Measurements from ENCODE around the gene PROSER3.

Gene PROSER3

DNA sequence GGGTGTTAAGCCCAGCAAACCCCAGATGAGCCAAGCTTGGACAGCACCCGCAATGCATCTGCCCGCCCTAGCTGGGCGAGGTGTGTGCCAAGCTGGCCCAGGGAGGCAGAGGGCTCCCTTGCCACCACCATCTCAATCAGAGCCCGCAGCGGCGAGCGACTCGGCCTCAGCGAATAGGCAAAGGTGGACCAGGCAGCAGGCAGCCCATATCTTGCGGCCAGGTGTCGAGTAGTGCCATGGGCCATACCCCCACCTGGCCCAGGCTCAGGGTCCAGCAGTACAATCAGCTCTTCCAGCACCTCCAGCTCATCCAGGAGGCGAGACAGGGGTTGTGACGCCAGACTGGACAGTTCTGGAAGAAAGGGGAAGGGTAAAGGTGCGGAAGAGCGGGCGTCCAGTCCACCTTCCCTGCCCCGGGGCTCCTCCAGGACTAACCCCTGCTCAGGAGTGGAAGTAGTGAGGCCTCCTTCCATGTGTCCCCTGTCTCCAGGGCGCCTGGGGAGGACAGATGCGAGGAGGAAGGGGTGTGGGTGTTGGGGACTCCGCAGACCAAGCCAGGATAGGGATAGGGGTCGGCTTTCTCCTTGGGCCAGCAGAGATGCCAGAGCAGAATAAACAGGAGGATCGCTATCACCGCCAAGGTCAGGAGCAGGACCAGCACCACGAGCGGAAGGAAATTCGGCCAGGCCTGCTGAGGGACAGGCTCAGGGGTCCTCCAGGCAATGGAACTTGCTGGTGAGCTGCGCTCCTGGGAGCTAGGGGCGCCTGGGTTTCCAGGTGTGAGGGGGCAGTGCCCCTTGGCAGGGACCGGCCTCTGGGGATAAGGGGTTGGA, 18.5 kb upstream of the PROSER3 start:
- peak; percentile 38 for DNase-seq (ENCODE audit: low spot score)

DNA sequence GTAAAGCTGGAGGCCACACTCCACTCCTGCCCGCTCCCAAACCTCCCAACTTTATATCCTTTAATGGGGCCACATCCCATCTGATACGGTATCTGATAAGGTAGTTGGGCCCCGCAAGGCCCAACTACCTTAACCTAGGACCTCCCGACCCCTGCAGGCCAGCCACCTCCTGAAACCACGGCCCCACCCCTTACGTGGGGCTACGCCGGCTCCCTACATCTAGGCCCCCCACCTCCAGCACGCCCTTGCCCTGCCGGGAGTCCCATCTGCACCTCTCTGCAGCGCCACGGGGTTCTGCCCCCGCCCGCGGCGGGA, 17.9 kb upstream of the PROSER3 start:
- DNase-seq (ENCODE audit: low spot score) = no peak

DNA sequence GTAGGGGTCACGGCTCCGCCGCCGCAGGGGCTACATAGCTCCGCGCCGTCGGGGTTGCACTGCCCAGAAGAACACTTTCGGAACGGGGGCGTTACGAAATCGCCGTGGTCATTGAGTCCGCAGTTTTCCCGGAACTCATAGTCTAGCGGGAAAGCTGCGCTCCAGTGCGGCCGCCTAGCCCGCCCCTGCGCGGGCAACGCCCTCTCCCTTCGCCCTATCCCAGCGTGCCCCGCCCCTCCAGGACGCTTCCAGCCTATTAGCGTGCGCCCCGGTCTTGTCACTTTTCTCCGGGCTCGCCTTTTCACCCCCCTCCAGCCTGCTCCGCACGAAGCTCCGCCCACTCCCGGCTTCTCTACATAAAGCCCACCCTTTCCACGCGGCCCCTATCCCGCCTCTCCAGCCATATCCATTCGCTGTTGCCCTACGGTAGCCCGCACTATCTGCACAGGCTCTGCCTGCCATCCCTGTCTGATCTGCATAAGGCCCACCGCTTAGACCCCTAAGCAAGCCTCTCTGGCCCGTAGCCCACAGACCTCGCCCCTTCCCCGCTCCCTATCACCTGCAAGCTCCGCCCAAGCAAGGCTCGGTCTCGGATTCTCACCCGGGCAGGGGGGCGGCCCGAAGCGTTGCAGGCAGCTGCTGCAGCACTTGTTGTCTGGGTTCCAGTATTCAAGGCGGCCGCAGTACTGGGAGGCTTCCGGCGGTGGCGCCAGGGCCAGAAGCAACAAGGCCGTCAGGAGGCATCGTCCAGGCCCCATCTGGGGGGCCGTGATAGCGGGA, 17.4 kb upstream of the PROSER3 start:
- peak; percentile 100 for DNase-seq (ENCODE audit: low spot score)

DNA sequence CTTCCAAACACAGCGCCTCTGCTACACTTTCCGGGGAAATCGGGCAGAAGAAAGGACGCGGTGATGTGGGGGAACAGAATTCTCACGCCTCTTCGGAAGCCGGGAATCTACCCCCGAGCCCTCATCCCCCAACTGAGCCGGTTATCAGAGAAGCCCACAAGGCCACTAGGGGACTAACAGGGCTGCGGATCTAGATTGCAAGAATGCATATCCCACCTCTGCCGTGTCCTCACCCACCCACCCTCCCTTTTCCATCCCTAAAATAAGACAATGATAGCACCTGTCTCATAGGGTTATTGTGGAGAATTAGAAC, 16.8 kb upstream of the PROSER3 start:
- DNase-seq (ENCODE audit: low spot score) = no peak

DNA sequence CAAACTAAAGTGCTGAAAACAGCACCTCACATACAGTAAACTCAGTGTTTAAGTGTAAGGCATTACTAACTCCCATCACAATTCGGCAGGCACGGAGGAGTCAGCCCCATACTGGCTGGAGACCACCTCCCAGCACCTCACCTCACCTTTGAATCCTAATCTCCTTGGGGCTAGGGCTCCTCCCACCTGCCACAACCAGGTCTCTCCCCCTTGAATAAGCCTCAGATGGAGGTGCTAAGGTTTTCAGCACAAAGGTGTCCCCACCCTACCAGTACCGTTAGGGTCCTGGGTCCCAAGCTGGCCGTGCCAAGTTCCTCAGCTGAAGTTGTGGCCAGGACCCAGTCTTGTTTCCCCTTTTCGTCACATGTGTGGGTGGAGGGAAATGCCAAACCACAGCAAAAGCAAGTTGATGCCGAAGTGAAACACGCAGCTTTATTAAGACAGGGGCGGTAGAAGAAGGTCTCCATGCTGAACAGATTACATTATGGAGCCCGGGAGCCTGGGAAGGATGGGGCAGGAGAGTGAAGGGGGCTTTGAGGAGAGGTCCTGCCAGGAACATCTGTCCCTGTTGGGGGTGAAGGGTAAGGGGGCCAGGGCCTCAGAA, 15.8 kb upstream of the PROSER3 start, which contains the start of gene IGFLR1:
Gene IGFLR1 (minus strand): TSS at position 332 of the 604 bp plus-strand sequence. CDS start 1,272 bp downstream, outside the sequence.
- DNase-seq (ENCODE audit: low spot score) = no peak

DNA sequence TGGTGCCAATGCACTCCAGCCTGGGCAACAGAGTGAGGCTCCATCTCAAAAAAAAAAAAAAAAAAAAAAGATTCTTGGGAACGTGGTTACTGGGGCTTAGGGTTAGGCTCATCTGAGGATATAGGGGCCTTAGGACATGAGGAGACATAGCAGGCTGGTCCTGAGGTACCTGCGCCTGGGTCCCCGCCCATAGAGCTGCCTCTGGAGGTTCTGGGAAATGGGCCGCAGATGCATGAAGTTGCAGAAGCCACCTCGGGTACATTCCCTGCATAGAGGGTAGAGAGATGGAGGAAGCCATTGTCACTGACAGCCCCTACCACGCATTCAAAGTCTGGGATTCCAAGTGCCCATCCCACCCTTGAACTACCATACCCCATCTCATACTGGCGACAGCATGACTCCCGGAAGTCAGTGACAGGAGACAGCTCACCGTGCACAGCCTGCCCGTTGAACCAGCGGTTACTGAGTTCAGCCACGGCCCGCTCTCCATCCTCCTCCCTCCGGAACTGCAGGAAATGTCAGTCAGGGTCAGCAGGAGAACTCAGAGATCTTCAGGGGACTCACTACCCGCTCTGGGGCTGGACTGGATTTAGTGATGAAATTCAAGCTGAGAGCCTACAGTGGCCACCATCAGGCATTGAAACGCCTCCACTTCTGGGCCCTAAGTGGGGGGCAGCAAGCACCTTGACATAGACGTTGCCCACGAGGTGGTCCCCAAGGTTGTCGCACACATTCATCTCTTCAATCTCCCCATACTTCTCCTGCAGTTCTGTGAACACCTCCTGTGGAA, 14.1 kb upstream of the PROSER3 start:
- DNase-seq (ENCODE audit: low spot score) = no peak

DNA sequence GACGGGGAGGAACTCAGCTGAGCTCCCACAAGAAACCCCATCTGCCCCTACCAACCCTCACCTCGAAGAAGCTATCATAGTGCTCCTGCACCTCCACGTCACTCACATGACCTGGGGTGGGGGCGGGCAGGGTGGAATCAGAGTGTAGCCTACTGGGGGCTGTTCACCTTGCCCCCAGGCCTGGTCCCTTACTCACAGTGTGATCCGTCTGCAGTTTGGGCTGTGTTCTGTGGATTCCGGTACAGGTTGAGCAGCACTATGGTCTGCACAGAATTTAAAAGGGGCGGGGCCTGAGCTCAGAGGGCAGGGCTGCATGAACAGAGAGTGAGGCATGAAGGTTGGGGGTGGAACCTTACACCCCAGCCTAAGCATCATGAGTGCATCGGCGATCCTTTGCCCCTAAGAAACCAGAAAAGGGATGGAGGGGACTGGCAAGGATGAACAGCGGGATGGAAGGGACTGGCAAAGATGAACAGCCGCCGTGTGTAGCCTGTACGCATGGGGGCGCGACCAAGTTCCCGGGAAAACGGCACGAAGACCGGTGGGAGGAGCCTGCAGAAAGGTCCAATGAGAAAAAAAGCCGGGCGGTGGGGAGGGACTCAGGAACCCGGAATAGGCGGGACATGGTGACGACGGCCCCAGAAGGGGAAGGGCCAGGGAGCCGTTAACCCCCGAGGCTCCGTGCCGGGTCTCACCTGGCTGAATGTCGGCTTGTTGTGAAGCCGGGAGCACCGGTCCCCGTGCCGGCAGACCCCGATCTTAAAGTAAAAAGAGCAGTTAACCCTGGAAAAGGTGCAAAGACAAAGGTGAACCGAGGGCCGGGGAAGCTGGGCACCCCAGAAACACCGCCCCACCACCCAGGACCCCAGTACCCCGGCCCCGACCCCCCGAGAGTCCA, 13.3 kb upstream of the PROSER3 start:
- DNase-seq (ENCODE audit: low spot score) = peak; percentile 72

DNA sequence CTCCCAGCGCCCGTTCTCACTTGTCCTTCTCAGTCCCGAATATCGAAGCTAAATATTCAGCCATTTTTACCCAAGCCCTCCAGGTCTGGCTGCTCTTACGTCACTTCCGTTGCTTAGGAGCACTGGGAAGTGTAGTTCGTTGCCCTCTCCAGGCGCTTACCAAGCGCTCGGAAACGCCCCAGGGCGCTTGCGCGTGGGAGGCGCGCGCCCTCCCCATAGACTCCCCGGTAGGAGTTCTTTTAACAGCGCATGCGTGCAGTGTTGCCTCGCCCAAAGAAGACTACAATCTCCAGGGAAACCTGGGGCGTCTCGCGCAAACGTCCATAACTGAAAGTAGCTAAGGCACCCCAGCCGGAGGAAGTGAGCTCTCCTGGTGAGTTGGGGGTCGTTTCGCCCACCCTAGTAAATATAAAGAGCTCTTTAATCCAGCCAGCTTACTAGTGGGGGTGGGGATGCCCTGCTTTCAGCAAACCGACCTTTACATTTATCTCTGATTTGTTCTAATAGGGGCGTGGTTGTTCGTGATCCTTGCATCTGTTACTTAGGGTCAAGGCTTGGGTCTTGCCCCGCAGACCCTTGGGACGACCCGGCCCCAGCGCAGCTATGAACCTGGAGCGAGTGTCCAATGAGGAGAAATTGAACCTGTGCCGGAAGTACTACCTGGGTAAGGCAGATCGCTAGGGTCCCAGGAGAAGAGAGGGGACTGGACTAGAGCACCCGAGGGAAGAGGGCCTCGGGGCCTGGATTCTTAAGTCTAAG, 12.5 kb upstream of the PROSER3 start, which contains the start of the genes PSENEN and U2AF1L4:
Gene PSENEN (plus strand): TSS at position 324 of the 759 bp plus-strand sequence. CDS start 280 bp downstream, at position 604.
Gene U2AF1L4 (minus strand): TSS at position 91 of the 759 bp plus-strand sequence. CDS start 27 bp downstream, at position 64.
- DNase-seq (ENCODE audit: low spot score) = peak; percentile 73

DNA sequence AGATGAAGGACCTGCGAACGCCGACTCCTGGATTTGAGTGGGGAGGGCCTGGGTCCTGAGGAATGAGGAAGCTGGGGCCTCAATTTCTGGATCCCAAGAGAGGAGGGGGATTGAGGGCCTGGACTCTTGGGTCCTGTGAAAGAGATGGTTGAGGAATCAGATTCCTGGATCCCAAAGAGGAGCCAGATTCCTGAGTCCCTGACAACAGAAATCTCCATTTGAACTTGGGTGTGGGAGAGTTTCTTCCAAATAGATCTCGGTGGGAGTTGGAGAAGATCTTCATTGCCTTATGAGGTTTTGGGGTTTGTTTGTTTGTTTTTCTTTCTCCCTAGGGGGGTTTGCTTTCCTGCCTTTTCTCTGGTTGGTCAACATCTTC, 11.9 kb upstream of the PROSER3 start:
- DNase-seq (ENCODE audit: low spot score) = no peak

DNA sequence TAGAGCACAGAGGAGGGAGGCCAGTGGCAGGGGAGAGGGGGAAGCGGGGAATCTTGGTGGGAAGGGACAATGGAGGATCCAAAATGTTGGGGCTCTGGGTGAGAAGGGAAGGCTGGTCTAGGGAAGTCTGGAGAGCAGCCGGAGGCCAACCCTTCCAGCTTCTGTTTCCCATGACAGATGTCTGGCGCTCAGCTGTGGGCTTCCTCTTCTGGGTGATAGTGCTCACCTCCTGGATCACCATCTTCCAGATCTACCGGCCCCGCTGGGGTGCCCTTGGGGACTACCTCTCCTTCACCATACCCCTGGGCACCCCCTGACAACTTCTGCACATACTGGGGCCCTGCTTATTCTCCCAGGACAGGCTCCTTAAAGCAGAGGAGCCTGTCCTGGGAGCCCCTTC, 11.4 kb upstream of the PROSER3 start:
- DNase-seq (ENCODE audit: low spot score) = no peak

DNA sequence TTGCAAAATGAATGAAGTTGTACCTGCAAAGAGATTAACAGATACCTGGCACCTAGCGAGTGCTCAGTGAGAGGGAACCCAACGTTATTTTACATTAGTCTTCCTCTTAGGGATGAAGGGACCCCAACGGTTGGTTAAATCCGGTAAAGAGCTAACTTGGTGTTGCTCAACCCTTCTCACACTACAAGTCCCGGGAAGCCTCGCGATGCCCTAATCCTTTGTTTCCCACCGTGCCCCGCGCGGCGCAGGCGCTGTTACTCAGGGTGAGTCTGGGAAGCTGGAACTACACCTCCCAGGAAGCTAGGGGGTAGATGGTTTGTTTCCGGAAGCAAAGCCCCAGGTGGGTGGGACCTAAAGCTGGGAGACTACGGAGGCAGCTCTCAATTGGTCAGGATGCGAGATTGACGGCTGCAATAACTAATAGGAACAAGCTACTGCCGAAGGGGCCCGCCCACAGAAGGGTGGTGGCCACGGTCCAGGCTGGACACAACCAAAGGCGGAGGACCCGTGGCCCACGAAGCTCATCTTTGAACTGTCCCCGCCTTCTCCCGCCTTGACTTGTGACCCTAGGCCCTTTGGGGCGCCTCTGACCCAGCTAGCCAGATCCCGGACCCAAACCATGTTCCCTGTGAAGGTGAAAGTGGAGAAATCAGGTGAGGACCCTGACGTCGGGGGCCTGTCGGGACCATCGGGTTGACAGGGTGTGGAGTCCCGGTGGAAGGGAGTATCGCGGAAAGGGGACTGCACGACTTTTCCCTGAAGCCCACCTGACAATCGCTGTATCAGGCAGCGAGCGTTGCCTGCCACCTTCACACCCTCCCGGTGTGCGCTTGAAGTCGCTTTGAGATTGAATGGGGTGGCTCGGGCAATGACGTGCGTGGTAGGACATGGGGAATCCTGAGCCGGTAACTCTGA, 9.6 kb upstream of the PROSER3 start, which contains the start of gene LIN37:
Gene LIN37 (plus strand): TSS at position 471 of the 915 bp plus-strand sequence. CDS start 149 bp downstream, at position 620.
- peak; percentile 85 for DNase-seq (ENCODE audit: low spot score)

DNA sequence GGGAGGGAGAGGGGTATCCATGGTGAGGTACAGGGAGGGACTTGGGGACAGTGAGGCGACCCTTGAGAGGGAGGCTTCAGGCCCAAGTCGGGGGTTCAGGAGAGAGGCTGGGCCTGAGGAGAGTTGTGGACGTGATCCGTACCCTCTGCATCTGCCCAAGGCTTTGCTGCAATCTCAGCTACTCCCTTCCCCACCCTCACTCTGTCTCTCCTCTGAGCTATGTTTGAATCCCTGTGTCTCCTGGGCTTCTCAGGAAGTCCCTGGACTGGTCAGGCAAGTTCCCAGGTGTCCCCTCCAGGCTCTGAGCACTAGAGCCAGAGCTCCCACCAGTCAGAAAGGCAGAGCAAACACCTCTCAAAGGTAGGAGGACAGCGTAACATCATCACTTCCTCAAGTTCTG, 7.8 kb upstream of the PROSER3 start:
- DNase-seq (ENCODE audit: low spot score) = no peak

DNA sequence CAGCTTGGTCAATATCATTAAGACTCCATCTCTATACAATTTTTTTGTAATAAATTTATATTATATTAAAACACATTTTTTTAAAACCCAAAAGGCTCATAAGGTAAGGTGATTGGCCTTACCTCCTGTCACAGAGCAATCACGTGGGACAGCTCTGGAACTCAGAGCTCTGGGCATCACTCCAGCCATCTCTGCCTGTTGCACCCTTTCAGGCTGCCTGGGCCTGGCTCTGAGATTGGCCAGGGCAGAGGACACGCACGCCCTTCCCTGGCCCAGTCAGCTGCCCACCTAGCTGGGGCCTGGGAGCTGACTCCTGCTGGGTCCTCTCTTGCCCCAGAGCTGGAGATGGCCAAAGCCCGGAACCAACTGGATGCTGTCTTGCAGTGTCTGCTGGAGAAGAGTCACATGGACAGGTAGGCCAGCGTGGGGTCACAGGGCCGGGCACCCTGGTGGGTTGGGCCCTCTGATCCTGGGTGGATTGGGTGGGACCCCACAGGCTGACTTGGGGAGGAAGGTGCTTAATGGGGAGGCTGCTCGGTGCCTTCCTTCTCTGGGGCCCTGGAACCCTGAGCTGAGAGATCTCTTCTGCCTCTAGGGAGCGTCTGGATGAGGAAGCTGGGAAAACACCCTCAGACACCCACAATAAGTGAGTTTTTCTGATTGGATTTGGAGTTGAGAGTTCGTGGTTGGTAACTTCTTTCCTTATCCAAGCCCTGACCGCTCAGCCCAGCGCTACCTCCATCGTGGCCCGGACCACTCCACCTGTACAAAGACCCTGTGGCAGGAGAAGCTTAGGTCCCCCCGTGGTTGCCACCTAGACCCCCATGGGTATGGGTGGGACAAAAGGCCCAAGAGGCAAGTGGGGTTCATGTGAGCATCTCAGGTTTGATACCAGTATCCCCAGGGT, 5.9 kb upstream of the PROSER3 start:
- DNase-seq (ENCODE audit: low spot score) = no peak

DNA sequence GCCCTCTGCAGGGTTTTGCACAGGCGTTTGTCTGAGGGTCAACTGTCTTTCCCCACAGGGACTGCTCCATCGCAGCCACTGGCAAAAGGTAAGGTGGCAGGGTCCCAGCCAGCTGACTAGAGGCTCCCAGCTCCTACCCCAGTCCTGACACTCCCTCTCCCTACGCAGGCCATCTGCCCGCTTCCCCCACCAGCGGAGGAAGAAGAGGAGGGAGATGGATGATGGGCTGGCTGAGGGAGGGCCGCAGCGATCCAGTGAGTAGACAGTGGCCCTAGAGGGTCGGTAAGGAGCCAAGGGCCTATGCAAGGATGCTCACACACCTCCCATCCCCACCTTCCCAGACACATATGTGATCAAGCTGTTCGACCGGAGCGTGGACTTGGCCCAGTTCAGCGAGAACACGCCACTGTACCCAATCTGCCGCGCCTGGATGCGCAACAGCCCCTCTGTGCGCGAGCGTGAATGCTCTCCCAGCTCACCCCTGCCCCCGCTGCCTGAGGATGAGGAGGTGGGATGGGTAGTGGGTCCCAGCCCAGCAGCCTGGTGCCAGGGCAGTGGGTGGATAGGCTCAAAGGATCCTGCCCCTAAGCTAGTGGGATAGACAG, 5.1 kb upstream of the PROSER3 start:
- DNase-seq (ENCODE audit: low spot score) = no peak

DNA sequence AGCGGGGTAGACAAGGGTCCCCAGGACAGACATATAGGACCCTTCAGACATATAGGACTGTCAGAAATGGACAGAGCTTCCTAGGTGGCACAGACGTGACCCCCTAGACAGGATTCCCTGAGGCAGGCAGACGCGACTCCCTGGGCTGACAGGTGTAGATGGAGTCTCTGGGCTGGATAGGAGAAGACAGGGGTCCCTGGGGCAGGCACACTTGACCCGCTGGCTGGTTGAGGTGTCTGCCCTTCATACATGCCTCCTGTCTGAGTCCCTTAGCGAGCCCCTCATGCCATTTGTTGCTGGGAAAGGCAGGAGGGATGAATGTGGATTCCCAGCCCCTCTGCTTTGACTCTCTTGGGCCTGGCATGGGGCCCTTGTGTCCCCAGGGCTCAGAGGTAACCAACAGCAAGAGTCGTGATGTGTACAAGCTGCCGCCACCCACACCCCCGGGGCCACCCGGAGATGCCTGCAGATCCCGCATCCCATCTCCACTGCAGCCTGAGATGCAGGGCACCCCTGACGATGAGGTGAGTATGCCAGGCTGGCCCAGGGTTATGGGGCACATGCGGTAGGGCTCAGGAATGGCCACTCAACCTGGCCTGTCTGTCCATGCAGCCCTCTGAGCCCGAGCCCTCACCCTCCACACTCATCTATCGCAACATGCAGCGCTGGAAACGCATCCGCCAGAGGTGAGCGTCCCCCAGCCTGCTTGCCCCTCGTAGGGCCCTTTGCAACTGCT, 4.2 kb upstream of the PROSER3 start:
- no peak for DNase-seq (ENCODE audit: low spot score)

DNA sequence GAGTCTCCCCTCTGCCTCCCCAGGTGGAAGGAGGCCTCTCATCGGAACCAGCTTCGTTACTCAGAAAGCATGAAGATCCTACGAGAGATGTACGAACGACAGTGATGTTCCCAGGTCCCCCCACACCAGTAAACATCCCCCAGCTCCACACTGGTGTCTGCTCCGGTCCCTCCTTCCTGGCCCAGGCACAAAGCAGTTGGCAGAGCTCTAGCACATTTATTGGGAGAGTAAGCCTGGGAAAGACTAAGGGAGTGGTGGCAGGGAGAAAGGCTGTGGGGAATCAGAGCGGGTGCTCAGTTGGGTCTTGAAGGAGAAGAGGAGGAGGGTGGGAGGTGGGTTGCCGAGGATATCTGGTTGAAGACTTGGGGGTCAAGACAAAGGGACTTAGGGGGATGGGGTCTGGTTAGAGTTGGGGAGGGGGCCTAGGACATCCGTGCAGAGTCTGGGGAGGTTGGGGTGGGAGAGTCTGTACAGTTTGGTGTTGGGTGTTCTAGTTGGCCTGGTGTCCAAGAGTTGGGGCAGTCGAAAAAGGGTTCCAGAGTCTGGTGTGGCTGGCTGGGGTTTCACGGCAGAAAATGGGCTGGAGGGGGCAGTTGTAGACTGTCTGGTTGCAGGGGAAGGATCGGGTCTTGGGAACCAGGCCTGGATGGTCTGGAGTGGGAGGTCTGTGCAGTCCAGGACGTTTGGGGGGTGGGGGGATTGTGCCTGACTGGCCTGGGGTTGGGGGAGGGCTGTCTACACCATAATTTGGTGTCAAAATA, 3.4 kb upstream of the PROSER3 start:
- DNase-seq (ENCODE audit: low spot score) = no peak

Data from iPS-NIHi11 (cell line).